GM19238 (cell line): ENCODE measurements around the gene NEDD4.

ENCODE experiments used
- DNase-seq: peaks from one replicate; pipeline ENCODE4 v3.0.0; 2011; ENCODE audit warnings: low spot score; ENCODE audit not compliant: insufficient read length

Gene NEDD4

DNA sequence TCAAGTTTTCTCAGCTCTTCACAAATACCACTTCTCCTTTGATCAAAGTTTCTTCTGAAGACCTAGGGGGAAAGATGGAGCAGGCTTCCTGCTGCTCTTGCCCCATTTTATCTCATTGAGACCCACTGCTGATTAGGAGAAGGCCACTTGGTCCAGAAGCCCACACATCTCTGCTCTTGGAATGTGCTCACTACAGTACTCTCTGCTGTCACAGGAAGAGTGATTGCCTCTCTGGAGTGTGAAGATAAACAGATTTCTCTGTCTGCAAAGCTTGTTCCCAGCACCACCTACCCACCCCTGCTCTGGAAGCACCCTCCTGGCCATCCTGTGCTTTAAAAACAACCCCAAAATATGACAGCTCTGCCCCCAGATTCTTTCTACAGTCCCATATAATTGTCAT is 209.1 kb downstream of the NEDD4 start:
- no peak for DNase-seq

DNA sequence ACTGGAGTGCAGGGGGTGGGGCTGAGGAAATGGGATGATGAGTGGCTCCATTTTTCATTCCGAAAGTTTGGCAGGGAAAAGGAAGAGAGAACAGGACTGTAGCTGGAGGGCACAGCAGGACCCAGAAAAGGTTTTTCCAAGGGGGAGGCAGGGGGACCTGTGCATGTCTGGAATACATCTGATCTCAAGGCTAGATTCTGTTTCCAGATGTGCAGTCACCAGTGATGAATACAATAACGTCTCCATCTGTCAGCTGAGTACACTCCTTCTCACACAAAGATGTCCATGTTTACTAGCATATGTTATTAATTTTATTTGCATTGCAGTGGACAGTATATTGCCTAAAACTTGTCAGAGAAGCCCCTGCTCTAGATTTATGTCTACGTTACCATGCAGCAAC is 210.5 kb downstream of the NEDD4 start:
- no peak for DNase-seq

DNA sequence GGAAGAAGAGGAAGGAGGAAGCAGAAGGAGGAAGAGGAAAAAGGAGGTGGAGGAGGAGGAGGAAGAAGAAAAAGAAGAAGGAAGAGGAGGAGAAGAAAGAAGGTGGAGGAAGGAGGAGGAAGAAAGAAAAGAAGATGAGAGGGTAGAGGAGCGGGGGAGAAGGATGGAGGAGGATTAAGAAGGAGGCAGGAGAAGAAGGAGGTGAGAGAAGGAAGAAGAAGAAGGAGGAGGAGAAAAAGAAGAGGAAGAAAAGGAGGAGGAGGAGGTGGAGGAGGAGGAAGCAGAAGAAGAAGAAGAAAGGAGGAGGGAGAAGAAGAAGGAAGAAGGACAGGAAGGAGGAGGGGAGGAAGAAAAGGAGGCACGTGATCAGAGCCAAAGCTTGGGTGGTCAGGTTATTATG is 213.1 kb downstream of the NEDD4 start:
- no peak for DNase-seq

DNA sequence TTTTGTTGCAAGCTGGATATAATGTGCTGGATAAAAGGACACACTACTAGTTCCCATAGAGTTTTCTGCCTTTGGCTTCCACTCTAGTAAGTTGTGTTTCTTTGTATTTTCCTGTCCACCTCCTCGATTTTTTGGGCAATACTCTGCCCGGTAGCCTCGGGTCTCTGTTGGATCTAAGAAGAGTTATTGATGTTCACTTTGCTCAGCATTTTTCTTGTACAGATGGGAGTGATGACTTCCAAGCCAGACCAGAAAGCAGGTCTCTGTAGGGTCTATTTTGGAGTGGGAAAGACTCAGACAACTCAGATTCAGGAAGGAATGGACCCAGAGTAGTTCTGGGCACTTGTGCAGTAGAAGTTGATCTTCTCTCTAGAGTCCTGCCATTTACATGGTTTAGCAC is 214.5 kb downstream of the NEDD4 start:
- DNase-seq = no peak
